ENCODE results near the gene ZNF705A.
"Not testable (repeated sequence)": the region's sequence is repeated elsewhere in the genome, so short reads cannot be mapped to it uniquely, and the experiment has no call there.

ZNF705A gene

DNA sequence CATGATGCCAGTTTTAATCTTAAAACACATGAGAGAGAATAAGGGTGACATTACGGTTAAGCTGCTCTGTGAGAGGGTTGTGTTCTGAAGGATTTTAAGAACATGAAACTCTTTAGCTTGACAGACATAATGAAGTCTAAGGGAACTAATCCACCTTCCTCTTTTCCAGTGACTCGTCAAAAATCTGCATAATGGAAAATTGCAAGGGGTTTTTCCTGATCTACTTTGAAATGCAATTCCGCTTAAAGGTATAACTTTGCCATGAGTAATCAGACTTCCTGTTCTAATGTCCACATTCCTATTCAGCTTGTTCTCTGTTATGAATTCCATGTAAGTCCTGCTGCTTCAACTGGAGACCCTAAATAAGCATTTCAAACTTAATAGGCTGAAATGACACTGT lies at the start of gene ZNF705A:
Gene ZNF705A, plus strand, starts transcription at position 171 of the 400 bp plus-strand sequence. CDS start 15,611 bp downstream, outside the sequence.
- no peaks in the 10 kb centered on the region for H3K79me2 ChIP-seq (ENCODE audit: control insufficient read depth, low read length)
- H3K9me2 ChIP-seq (replicated peaks; ENCODE audit: control insufficient read depth, low read length) = no peaks in the 10 kb centered on the region
- H3K9me3 ChIP-seq (ENCODE audit: control insufficient read depth, insufficient read depth, low read length) = no peaks in the 10 kb centered on the region
- H3K4me2 ChIP-seq (ENCODE audit: low read length) = no peak within 1 kb of the TSS
- H3K4me3 ChIP-seq (ENCODE audit: low read length) = no peak within 1 kb of the TSS
- no peaks in the 10 kb centered on the region for H3K4me1 ChIP-seq (ENCODE audit: control insufficient read depth, low read length)
- no peaks in the 10 kb centered on the region for H3F3A ChIP-seq (ENCODE audit: control insufficient read depth, insufficient read depth)
- no peaks in the 10 kb centered on the region for H4K20me1 ChIP-seq (ENCODE audit: control insufficient read depth, insufficient read depth, low read depth, low read length)
- no peak for TF ChIP-seq EZH2phosphoT487 (IDR thresholded peaks at IDR 0.05; ENCODE audit: borderline replicate concordance, low read length)
- TF ChIP-seq, protein P1, sequence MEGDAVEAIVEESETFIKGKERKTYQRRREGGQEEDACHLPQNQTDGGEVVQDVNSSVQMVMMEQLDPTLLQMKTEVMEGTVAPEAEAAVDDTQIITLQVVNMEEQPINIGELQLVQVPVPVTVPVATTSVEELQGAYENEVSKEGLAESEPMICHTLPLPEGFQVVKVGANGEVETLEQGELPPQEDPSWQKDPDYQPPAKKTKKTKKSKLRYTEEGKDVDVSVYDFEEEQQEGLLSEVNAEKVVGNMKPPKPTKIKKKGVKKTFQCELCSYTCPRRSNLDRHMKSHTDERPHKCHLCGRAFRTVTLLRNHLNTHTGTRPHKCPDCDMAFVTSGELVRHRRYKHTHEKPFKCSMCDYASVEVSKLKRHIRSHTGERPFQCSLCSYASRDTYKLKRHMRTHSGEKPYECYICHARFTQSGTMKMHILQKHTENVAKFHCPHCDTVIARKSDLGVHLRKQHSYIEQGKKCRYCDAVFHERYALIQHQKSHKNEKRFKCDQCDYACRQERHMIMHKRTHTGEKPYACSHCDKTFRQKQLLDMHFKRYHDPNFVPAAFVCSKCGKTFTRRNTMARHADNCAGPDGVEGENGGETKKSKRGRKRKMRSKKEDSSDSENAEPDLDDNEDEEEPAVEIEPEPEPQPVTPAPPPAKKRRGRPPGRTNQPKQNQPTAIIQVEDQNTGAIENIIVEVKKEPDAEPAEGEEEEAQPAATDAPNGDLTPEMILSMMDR (IDR thresholded peaks at IDR 0.05; ENCODE audit: low read depth, low read length, poor library complexity, severe bottlenecking) = no peak
- peaks cover 18% of the 10 kb centered on the region for H3K27me3 ChIP-seq (ENCODE audit: control insufficient read depth, low read length)
- H3K36me3 ChIP-seq (ENCODE audit: control insufficient read depth, low read length) = no peaks in the 10 kb centered on the region
- no peak within 1 kb of the TSS for H3K27ac ChIP-seq (ENCODE audit: low read depth, low read length)

DNA sequence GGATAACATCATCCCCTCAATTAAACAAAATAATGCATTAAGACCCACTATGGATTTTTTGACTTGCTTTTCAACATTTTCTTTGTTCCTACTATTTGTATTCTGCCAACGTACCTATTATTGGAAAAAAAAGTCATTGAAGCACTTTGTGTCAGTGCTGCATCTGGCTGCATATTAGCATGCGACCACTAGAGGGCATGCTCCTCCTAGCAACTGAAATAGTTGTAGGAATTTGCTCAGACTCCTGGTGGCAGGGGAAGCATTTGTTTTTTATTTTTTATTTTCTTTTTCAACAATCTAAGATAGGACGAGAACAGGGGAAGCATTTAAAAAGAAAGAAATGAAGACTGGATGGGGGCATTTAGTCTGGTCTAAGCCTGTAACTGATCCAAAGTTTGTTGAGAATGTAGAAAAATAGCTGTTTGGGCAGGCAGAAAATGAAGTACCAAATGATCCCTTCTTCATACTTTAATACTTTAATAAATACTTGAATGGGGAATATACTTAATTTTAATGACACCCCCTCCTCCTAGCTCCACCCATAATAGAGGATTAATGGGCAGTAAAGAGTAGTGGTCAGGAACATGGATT lies 47.9 kb upstream of the ZNF705A start:
- H3K4me1 ChIP-seq (ENCODE audit: control insufficient read depth, low read length) = peaks cover 3% of the 10 kb centered on the region; the same call in 1 of the 2 replicates
- no peaks in the 10 kb centered on the region for H3K27me3 ChIP-seq (ENCODE audit: control insufficient read depth, low read length)
- H3K4me2 ChIP-seq (ENCODE audit: low read length) = peak overlapping the region; percentile 14; the same call in 1 of the 2 replicates
- TF ChIP-seq, protein P1 (IDR thresholded peaks at IDR 0.05; ENCODE audit: low read depth, low read length, poor library complexity, severe bottlenecking) = peak; percentile 95
- no peak for TF ChIP-seq EZH2phosphoT487 (IDR thresholded peaks at IDR 0.05; ENCODE audit: borderline replicate concordance, low read length)
- no peaks in the 10 kb centered on the region for H4K20me1 ChIP-seq (ENCODE audit: control insufficient read depth, insufficient read depth, low read depth, low read length)
- H3K9me3 ChIP-seq (ENCODE audit: control insufficient read depth, insufficient read depth, low read length) = no peaks in the 10 kb centered on the region
- H3K9me2 ChIP-seq (replicated peaks; ENCODE audit: control insufficient read depth, low read length) = no peaks in the 10 kb centered on the region
- H3K4me3 ChIP-seq (ENCODE audit: low read length) = no peak overlapping the region
- no peaks in the 10 kb centered on the region for H3F3A ChIP-seq (ENCODE audit: control insufficient read depth, insufficient read depth)
- H3K27ac ChIP-seq (ENCODE audit: low read depth, low read length) = no peak overlapping the region
- H3K36me3 ChIP-seq (ENCODE audit: control insufficient read depth, low read length) = no peaks in the 10 kb centered on the region
- H3K79me2 ChIP-seq (ENCODE audit: control insufficient read depth, low read length) = no peaks in the 10 kb centered on the region

DNA sequence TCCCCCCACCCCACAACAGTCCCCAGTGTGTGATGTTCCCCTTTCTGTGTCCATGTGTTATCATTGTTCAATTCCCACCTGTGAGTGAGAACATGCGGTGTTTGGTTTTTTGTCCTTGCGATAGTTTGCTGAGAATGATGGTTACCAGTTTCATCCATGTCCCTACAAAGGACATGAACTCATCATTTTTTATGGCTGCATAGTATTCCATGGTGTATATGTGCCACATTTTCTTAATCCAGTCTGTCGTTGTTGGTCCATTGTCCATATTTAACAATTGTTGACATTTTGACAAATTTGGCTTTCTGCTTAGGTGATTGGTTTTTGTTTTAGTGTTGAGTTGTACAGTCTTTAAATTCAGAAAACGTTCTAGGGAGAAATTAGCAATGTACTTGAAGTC lies 43.7 kb upstream of the ZNF705A start:
- H3K4me1 ChIP-seq (ENCODE audit: control insufficient read depth, low read length); H3K36me3 ChIP-seq (ENCODE audit: control insufficient read depth, low read length); H3K27me3 ChIP-seq (ENCODE audit: control insufficient read depth, low read length); H3K27ac ChIP-seq (ENCODE audit: low read depth, low read length); H3K4me3 ChIP-seq (ENCODE audit: low read length); H3K4me2 ChIP-seq (ENCODE audit: low read length); H3F3A ChIP-seq (ENCODE audit: control insufficient read depth, insufficient read depth); H3K9me2 ChIP-seq (replicated peaks; ENCODE audit: control insufficient read depth, low read length); H3K9me3 ChIP-seq (ENCODE audit: control insufficient read depth, insufficient read depth, low read length); H4K20me1 ChIP-seq (ENCODE audit: control insufficient read depth, insufficient read depth, low read depth, low read length); H3K79me2 ChIP-seq (ENCODE audit: control insufficient read depth, low read length): not testable (repeated sequence)

DNA sequence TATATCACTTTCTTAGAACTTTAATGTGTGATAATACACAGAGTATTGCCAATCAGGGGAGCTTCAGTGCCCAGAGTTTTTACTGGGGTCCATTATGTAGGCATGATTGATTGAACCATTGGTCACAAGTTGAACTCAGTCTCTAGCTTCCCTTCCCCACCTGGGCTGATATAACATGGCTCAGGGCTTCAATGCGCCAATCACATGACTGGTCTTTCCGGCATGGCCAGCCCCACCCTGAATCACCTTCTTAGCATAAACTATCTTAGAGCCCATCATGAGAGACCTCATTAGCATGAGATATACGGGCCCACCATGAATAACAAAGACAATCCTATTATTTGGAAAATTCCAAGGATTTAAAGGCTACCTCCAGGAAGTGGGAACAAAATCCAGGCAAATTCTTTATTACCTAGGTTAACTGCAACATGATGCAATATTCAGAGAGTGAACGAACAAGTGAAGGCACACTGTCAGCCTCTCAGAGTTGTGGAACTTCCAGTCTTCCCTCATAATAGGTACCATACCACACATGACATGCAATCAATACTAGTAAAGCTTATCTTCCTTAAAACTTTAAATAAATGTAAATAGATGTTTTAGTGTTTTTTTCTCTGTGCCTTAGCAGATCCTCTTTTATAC lies 36.6 kb upstream of the ZNF705A start:
- no peaks in the 10 kb centered on the region for H3K4me1 ChIP-seq (ENCODE audit: control insufficient read depth, low read length)
- H3K9me2 ChIP-seq (replicated peaks; ENCODE audit: control insufficient read depth, low read length) = no peaks in the 10 kb centered on the region
- no peaks in the 10 kb centered on the region for H3K27me3 ChIP-seq (ENCODE audit: control insufficient read depth, low read length)
- H4K20me1 ChIP-seq (ENCODE audit: control insufficient read depth, insufficient read depth, low read depth, low read length) = no peaks in the 10 kb centered on the region
- H3K79me2 ChIP-seq (ENCODE audit: control insufficient read depth, low read length) = no peaks in the 10 kb centered on the region
- no peaks in the 10 kb centered on the region for H3K36me3 ChIP-seq (ENCODE audit: control insufficient read depth, low read length)
- no peak overlapping the region for H3K4me2 ChIP-seq (ENCODE audit: low read length)
- H3K9me3 ChIP-seq (ENCODE audit: control insufficient read depth, insufficient read depth, low read length) = no peaks in the 10 kb centered on the region
- H3F3A ChIP-seq (ENCODE audit: control insufficient read depth, insufficient read depth) = no peaks in the 10 kb centered on the region
- no peak overlapping the region for H3K27ac ChIP-seq (ENCODE audit: low read depth, low read length)
- H3K4me3 ChIP-seq (ENCODE audit: low read length) = no peak overlapping the region
- TF ChIP-seq, protein P1 (IDR thresholded peaks at IDR 0.05; ENCODE audit: low read depth, low read length, poor library complexity, severe bottlenecking) = no peak
- TF ChIP-seq EZH2phosphoT487 (IDR thresholded peaks at IDR 0.05; ENCODE audit: borderline replicate concordance, low read length) = no peak
